GM21576 (cell line): Measurements from ENCODE around the gene TNIP2.
"Not testable (repeated sequence)": the region's sequence is repeated elsewhere in the genome, so short reads cannot be mapped to it uniquely, and the experiment has no call there.

ENCODE experiments used
- ATAC-seq: cut with Tn5 transposase; IDR thresholded peaks from one replicate; pipeline ENCODE4 v1.9.1; 2021; ENCODE audit warnings: mild to moderate bottlenecking, moderate library complexity; ENCODE audit not compliant: unreplicated experiment

The TNIP2 gene

DNA sequence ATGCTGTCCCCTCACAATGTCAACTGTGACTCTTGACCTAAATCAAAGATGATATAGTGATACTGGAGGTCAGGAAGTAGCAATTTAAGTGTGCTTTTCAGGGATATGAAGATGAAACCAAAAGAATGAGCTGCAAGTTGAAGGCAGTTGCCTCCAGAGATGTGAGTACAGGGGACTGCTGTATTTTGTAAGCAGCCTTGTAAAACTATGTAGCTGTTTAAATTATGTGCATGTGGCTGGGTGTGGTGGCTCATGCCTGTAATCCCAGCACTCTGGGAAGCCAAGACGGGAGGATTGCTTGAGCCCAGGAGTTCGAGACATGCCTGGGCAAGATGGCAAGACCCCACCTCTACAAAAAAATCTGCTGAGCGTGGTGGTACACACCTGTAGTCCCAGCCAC, 15.1 kb upstream of the TNIP2 start:
- no peak for ATAC-seq

DNA sequence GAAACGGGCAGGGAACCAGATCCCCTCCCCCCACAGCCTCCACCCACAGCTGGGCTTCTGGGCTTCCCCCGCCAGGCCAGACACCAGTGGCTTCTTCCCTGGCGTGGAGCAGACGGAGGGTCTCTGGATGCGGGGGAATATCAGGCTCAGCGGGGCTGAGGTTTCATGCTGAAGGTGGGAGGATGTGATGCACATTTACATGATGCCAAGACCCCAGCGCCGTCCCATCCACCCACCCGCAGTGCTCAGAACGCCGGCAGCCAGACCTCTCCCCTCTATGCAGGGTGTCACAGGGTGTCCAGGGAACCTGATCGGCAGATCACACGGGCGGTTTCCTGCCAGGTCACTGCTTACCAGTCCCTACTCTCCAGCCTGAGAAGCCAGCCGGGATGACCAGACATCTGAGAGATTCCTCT, 12.8 kb upstream of the TNIP2 start:
- ATAC-seq = no peak

DNA sequence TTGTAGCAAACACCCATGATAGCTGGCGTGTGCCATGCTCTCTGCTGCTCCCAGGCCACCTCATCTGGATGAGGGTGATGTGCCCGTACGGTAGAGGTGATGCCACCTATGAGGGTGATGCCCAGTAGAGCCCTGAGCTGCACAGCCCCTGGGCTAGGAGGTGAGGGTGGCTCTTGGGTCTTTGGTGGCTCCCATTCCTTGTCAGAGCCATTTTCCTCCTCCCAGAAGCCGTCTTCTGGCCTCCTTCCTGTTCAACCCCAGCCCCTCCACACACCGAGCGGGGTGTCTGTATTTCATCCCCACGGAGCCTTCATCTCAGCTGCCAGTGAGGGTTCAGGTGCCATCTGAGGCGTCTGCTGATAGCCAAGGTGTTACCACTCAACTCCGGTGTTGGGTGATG, 12.0 kb upstream of the TNIP2 start:
- ATAC-seq = no peak

DNA sequence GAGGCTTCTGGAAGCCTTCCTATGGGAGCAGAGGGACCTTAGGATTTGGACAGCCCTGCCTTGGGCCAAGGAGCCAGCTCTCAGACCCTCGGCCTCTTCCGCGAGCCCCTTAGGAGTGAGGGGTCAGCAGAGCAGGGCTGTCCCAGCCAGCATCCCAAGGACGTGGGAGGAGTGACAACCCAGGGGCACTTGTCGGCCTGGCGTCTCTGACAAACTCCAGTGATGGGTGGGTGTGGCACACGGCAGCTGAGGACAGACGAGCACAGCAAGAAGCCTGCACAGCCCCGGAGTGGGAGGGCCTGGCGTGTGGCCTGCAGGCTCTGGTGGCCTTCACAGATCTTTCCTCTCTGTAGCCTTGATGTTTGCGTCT, 11.6 kb upstream of the TNIP2 start:
- ATAC-seq = no peak

DNA sequence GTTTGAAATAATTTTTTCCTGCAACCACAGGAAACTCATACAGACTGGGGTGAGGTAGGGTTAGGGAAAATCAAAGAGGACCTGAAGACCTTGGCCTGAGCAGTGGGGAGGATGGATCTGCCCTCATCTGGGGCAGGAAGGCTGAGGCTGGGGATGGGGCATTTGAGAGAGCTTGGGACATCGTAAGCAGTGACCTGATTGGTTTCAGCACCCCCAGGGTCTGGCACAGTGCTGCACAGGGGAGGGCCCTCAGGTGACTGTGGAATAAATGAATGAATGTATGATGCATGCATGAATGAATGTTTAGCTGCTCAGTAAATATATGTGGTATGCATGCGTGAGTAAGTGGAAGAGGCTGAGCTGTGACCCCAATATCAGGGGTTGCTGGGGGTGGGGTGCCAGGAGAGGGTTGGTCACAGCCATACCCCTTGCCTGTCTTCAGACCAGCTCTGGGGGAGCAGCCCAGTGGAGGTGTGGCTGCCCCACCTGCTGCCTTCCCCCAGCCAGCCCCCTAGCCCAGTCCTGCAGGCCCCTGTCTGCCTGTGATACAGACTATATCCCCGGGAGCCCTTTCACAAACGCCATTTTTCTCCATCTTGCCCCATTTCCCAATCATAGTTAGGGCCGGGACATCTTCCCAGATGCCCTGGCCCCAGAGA, 11.0 kb upstream of the TNIP2 start:
- ATAC-seq = no peak

DNA sequence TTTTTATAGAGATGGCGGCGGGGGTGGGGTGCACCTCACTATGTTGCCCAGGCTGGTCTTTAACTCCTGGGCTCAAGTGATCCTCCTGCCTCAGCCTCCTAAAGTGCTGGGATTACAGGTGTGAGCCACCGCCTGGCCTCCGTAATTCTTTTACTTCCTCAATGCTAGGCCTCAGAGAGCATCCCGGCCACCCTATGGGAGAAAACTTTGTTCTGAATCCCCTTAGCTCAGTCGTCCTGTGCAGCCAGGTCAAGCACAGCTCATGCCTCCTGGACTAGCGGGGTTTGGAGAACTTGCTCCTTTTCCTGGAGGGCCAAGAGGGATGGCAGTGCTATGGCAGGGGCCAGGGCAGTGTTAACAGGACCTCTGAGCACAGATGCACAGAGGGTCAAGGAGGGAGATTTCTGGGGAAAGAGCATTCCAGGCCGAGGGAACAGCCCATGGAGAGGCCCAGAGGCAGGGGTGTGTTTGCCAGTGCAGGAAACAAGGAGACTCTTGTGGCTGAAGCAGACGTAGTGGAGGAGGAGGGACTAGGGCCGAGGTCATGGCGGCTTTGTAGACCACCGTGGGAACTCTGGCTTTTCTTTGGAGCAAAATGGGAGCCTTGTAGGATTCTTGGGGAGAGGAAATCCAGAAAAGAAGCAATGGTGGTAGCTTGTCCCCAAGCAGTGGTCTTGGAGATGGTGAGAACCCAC, 9.8 kb upstream of the TNIP2 start:
- no peak for ATAC-seq

DNA sequence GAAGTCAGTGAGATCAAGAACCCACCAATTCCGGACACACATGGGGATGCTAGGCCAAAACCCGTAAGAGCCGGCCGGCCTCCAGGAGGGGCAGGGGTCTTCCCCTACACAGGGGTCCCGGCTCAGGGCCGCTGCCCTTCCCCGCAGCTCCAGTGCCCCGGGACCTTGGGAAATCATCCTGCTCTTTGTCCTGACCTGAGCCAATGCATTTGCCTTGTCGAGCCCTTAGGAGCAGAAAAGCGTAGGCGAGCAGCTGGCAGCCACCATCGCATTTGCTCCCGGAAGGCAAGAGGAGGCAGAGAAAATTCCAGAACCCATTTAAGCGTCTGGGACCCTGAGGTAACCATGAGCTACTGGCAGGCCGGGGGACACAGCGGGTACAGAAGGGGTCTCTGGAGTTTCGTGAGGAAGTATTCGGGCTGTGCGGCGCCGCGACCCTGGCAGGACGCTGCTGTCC, 7.4 kb upstream of the TNIP2 start:
- ATAC-seq = no peak

DNA sequence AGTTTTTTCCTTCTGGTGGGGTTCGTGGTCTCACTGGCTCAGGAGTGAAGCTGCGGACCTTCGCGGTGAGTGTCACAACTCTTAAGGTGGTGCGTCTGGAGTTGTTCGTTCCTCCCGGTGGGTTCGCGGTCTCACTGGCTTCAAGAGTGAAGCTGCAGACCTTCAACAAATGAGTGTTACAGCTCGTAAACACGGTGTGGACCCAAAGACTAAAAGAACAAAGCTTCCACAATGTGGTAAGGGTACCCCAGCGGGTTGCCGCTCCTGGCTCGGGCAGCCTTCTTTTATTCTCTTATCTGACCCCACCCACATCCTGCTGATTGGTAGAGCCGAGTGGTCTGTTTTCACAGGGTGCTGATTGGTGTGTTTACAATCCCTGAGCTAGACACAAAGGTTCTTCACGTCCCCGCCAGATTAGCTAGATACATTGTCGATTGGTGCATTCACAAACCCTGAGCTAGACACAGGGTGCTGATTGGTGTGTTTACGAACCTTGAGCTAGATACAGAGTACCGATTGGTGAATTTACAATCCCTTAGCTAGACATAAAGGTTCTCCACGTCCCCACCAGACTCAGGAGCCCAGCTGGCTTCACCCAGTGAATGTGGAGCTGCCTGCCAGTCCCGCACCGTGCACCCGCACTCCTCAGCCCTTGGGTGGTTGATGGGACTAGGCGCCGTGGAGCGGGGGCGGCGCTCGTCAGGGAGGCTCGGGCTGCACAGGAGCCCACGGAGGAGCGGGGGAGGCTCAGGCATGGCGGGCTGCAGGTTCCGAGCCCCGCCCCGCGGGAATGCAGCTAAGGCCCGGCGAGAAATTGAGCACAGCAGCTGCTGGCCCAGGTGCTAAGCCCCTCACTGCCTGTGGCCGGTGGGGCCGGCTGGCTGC, 6.6 kb upstream of the TNIP2 start:
- ATAC-seq = not testable (repeated sequence)

DNA sequence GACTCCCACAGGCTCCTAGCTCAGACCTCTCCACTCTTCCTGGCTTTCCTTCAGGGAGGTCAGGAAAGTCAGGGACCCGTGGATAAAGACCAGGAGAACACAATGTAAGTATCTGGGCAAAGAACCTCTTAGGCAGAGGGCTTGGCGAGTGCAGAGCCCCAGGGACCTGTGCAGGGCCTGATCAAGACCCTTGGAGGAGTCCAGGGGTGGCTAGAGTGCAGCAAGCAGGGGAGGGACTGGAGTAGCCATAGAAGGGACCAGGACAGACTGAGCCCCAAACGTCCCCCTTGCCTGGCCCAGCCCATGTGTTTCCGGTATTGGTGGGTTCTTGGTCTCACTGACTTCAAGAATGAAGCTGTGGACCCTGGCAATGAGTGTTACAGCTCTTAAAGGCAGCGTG, 5.9 kb upstream of the TNIP2 start:
- ATAC-seq = no peak

DNA sequence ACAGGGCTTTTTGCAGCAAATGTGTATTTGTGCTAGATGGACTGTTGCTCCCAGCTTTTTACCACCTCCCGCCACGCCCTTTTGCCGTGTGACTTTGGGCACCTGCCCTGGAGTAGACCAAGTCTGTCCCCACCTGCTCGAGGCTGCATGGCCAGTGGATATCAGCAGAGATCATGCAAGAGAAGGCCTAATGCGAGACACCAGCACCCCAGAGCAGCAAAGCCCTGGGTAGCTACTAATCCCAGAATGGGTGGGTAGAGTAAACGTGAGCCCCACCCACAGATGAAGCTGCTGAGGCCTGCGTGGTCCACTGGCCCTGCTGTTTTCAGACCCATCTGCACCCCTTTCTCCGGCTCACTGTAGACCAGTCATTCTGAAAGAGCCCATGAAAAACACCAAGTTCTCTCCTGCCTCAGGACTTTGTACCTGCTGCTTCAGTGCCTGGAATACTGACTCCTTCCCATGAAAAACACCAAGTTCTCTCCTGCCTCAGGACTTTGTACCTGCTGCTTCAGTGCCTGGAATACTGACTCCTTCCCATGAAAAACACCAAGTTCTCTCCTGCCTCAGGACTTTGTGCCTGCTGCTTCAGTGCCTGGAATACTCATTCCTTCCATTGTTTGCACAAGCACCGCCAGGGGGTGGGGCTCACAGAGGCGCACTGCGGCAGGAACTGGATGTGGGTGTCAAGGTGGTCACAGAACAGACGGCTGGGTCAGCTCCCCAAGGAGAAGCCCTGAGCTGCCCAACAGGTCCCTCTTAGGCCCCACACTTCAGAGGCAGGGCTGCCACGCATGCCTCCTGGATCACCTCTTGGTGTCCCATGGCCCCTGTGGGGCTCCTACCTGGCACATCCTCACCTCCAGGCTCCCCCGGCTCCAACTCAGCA, 5.1 kb upstream of the TNIP2 start:
- ATAC-seq = no peak

DNA sequence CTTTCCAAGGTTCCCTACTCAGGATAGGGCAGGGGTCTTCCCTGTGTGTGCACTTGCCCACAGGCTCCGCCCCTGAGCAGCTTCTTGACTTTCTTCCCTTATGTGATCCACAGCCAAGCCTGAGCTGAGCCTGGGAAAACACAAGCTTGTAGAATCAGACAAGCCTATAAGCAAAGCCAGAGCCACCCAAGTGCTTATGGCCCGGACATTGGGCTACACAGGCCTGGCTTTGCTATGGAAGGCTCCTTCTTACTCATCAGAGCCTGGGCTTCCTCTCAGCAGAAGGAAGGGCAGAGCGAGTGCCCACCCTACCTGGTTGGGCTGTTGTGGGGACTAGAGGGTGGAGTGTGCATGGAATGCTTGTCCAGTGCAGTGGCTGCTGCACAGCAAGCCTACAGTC, 1.3 kb upstream of the TNIP2 start:
- no peak for ATAC-seq

DNA sequence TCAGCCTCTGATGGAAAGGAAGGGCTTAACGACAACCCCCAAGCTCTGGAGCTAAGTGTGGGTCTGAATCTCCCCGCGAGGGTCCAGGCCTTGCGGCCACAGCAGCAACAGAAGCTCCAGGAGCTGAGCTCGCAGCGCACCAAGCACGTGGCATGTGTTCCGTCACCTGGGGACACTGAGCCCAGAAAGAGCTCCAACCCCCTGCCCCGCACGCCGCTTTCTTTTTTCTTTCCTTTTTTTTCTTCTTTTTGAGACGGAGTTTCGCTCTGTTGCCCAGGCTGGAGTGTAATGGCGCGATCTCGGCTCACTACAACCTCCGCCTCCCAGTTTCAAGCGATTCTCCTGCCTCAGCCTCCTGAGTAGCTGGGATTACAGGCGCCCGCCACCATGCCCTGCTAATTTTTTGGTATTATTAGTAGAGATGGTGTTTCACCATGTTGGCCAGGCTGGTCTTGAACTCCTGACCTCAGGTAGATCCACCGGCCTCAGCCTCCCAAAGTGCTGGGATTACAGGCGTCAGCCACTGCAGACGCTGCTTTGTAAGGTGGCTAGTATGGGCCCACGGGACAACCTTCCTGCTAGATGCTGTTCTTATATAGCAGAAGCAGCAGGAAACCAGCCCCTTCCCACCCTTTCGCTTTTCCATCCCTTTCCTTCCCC, 685 bp upstream of the TNIP2 start:
- ATAC-seq = no peak

DNA sequence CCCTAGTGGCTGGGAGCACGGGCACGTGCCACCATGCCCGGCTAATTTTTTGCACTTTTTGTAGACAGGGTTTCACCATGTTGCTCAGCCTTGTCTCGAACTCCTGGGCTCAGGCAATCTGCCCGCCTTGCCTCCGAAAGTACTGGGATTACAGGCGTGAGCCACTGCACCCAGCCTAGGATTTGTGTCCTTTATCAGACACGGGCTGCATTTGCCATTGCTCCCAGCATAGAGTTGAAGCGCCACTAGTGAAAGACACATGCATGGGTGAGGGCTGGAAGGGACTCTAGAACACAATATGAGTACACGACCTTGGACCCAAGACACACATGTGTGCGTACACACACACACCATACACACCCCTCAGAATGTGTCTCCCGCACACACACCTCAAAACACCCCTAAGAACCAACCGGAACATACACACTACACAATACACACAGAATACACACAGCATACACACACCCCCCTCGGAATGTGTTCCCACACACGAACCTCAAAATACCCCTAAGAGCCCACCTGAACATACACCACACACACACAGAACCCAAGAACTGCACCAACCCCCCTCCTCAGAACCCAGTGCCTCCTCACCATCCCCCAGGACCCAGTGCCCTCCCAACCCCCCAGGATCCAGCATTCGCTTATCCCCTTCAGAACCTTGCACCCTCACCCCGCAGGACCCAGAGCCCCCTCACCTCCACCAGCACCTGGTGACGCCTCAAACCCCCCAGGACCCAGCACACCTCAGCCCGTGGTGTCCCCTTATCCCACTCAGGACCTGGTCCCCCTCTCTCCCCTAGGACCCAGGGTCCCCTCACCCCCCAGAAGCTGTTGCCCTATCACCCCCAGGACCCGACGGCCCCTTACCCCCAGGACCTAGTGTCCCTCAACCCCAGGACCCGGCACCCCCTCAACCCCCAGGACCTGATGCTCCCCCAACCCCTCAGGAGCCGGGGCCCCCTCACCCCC, 1.0 kb downstream of the TNIP2 start:
- ATAC-seq = no peak

DNA sequence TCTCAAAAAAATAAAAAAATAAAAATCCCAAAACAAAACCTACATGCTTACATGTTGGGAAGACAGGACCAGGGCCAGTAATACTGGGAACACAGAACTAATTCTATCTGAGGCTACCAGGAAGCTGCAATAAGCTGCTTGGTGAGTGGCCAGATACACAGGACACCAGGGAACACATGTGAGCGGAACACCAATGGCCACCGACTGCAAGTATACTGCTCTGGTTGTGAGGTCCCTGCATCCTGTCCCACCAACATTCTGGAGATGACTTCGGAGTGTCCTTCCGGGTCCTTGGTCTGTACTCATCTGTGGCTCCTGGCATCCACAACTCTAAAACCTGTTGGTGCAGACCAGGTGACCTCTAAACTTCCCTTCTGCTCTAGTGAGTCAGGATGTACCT, 2.7 kb downstream of the TNIP2 start:
- no peak for ATAC-seq

DNA sequence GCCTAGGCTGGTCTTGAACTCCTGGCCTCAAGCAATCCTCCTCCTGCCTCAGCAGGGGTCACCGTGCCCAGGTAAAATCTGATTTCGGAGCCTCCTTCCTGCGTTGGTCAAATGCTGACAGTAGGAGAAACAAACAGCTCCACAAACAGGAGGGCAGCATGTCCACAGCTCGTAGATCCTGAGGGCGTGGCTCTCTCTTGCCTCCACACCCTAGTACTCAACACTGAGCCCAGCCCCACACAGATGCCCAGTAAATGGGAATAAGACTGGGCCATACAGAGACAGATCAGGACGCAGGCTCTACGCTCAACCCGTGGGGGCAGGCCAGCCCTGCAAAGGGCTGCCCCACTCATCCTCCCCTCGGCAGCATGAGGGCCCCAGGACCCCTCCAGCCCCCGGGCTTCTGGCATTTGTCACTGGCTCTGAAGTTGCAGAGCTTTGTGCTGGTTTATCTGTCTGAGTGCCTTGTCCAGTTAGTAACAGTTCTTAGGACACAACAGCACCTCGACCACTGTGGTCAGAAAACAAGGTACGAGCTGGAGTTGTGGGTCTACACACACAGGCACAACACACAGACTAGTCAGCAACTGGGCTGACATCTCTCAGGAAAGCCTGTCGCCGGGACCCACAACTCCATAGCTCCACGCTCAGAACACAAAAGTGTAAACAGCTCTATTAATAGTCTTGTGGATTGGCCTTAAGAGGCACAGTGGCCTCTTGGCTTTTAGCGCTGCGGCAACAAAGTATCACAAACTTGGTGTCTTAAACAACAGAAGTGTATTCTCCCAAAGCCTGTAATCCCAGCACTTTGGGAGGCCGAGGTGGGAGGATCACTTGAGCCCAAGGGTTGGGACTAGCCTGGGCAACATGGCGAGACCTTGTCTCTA, 5.2 kb downstream of the TNIP2 start:
- ATAC-seq = no peak

DNA sequence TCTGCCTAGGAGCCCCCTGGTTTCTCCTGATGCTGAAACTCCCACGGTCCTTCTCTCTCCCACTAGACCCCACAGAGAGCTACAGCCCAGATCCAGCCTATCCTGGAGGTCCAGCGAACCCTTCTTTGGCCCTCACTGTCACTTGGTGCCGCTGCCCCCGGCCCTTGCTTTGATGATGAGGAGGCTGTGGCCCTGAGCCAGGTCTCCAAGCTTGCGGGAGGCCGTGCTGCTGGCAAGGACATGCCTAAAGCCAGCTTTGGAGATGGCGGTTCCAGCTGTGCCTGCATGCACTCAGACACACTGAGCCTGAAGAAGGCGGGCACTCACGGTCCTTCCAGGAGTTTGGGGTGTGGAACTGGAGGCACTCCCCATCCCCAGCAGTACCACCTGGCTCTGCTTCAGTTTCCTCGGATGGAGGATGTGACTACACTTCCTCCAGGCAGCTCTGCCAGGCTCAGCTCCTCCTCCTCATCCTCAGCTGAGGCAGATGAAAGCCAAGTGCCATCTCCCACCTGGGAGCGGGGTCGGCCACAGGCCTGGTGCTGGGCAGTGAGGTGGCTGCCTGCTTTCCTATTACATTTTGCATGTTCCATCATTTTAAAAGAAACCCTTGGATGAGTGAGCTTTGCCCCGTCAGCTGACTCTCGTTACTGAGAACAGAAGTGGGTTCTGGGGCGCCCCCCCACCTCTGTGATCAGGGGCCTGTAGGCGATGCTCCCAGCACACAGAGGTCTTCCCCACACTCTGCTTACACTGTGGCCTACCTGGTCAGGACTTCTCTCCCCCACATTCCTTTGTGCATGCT, 9.0 kb downstream of the TNIP2 start:
- ATAC-seq = no peak
